Measurements from ENCODE around the gene HCN2.
A peak's percentile ranks its signal among the peaks of the same experiment; 100 is the strongest.

HCN2 gene

GRCh38 chr19:574658-575526 is 14.8 kb upstream of the HCN2 start:
- Histone ChIP-seq H3K9me3 (replicated peaks in 1 of 11) (peaks cover 0 to 4% (median 0%) of the 10 kb centered on the region in 11 experiments; a peak in 1 of 22 replicates), H3K4me3 (peak overlapping the region; percentile 96 to 100 (median 98)), H3K36me3 (peaks cover 21 to 43% (median 36%) of the 10 kb centered on the region in 11 experiments), H3K27ac (peak overlapping the region in 9 of 11 experiments; percentile 14 to 94 (median 29); a peak in 16 of 22 replicates), H3K27me3 (no peaks in the 10 kb centered on the region), H4K20me1 (peaks cover 63 to 74% (median 73%) of the 10 kb centered on the region in 11 experiments), H3K4me2 (peak overlapping the region; percentile 95 to 100 (median 98)), H3K4me1 (peaks cover 47 to 57% (median 54%) of the 10 kb centered on the region in 10 experiments), H3K9ac (peak overlapping the region; percentile 93 to 99 (median 98))
- TF ChIP-seq Cebpa-rat (IDR thresholded peaks at IDR 0.05) = no peak

GRCh38 chr19:575527-576506 is 13.9 kb upstream of the HCN2 start:
- peaks cover 30 to 52% (median 44%) of the 10 kb centered on the region in 11 experiments for H3K36me3 ChIP-seq
- H3K9me3 ChIP-seq (replicated peaks in 1 of 11) = no peaks in the 10 kb centered on the region
- H3K9ac ChIP-seq = peak overlapping the region; percentile 65 to 99 (median 96); a peak in 20 of 22 replicates
- H3K4me1 ChIP-seq = peaks cover 47 to 57% (median 53%) of the 10 kb centered on the region in 10 experiments
- no peak for TF ChIP-seq Cebpa-rat (IDR thresholded peaks at IDR 0.05)
- H3K4me2 ChIP-seq = peak overlapping the region; percentile 95 to 100 (median 98)
- peaks cover 72 to 84% (median 83%) of the 10 kb centered on the region in 11 experiments for H4K20me1 ChIP-seq
- peak overlapping the region; percentile 96 to 100 (median 98); a peak in 19 of 20 replicates for H3K4me3 ChIP-seq
- H3K27ac ChIP-seq = peak overlapping the region in 8 of 11 experiments; percentile 5 to 41 (median 28); a peak in 8 of 22 replicates
- no peaks in the 10 kb centered on the region for H3K27me3 ChIP-seq

- Histone ChIP-seq H3K4me1 (peaks cover 39 to 49% (median 46%) of the 10 kb centered on the region in 10 experiments), H3K27me3 (no peaks in the 10 kb centered on the region), H3K9ac (peak overlapping the region; percentile 28 to 98 (median 51); a peak in 19 of 22 replicates), H3K4me2 (peak overlapping the region; percentile 77 to 100 (median 98)), H4K20me1 (peaks cover 83 to 95% (median 94%) of the 10 kb centered on the region in 11 experiments), H3K27ac (peak overlapping the region in 8 of 11 experiments; percentile 2 to 41 (median 26); a peak in 10 of 22 replicates), H3K36me3 (peaks cover 41 to 63% (median 55%) of the 10 kb centered on the region in 11 experiments), H3K4me3 (no peak overlapping the region), H3K9me3 (replicated peaks in 1 of 11) (no peaks in the 10 kb centered on the region)
- TF ChIP-seq Cebpa-rat (IDR thresholded peaks at IDR 0.05) = no peak
Measured at GRCh38 chr19:576768-577438, 12.8 kb upstream of the HCN2 start.

- Histone ChIP-seq H3K9me3 (replicated peaks in 1 of 11) (no peaks in the 10 kb centered on the region), H3K4me1 (peaks cover 38 to 51% (median 46%) of the 10 kb centered on the region in 10 experiments), H3K27ac (peak overlapping the region in 8 of 11 experiments; percentile 2 to 41 (median 26); a peak in 9 of 22 replicates), H4K20me1 (peaks cover 88 to 98% (median 96%) of the 10 kb centered on the region in 11 experiments), H3K4me2 (peak overlapping the region in 8 of 11 experiments; percentile 77 to 100 (median 98); a peak in 15 of 22 replicates), H3K27me3 (no peaks in the 10 kb centered on the region), H3K36me3 (peaks cover 47 to 69% (median 60%) of the 10 kb centered on the region in 11 experiments), H3K9ac (peak overlapping the region; percentile 28 to 98 (median 49); a peak in 13 of 22 replicates), H3K4me3 (no peak overlapping the region)
- no peak for TF ChIP-seq Cebpa-rat (IDR thresholded peaks at IDR 0.05)
Measured at GRCh38 chr19:577439-578392, 12.0 kb upstream of the HCN2 start.

GRCh38 chr19:579111-579841 is 10.4 kb upstream of the HCN2 start:
- Histone ChIP-seq H3K4me2 (no peak overlapping the region), H3K4me1 (peaks cover 36 to 47% (median 38%) of the 10 kb centered on the region in 10 experiments), H3K9ac (peak overlapping the region in 4 of 11 experiments; percentile 9 to 33 (median 22); a peak in 3 of 22 replicates), H4K20me1 (peaks cover 95 to 98% (median 96%) of the 10 kb centered on the region in 11 experiments), H3K4me3 (no peak overlapping the region), H3K27me3 (no peaks in the 10 kb centered on the region), H3K36me3 (peaks cover 56 to 82% (median 71%) of the 10 kb centered on the region in 11 experiments), H3K27ac (no peak overlapping the region; a peak in 1 of 22 replicates), H3K9me3 (replicated peaks in 1 of 11) (no peaks in the 10 kb centered on the region)
- no peak for TF ChIP-seq Cebpa-rat (IDR thresholded peaks at IDR 0.05)

GRCh38 chr19:579842-580155 is 9.9 kb upstream of the HCN2 start:
- Histone ChIP-seq H3K9me3 (replicated peaks in 1 of 11) (no peaks in the 10 kb centered on the region), H3K9ac (0 out of 22 replicates have a peak overlapping the region, but pooled peaks of 2 of the 11 experiments have one; percentile 9 to 13), H3K4me3 (no peak overlapping the region), H3K27ac (no peak overlapping the region; a peak in 1 of 22 replicates), H4K20me1 (peaks cover 91 to 98% (median 96%) of the 10 kb centered on the region in 11 experiments), H3K27me3 (no peaks in the 10 kb centered on the region), H3K4me2 (no peak overlapping the region), H3K4me1 (peaks cover 31 to 41% (median 34%) of the 10 kb centered on the region in 10 experiments), H3K36me3 (peaks cover 56 to 82% (median 71%) of the 10 kb centered on the region in 11 experiments)
- no peak for TF ChIP-seq Cebpa-rat (IDR thresholded peaks at IDR 0.05)
